HG02623 (cell line): Measurements from ENCODE around the gene DGKB.

ENCODE experiments used
- ATAC-seq: cut with Tn5 transposase; IDR thresholded peaks from one replicate; pipeline ENCODE4 v1.9.1; 2021; ENCODE audit warnings: moderate library complexity; ENCODE audit not compliant: unreplicated experiment

Gene DGKB

GRCh38 chr7:14761510-14762296, 140.8 kb downstream of the DGKB start:
- no peak for ATAC-seq

DNA sequence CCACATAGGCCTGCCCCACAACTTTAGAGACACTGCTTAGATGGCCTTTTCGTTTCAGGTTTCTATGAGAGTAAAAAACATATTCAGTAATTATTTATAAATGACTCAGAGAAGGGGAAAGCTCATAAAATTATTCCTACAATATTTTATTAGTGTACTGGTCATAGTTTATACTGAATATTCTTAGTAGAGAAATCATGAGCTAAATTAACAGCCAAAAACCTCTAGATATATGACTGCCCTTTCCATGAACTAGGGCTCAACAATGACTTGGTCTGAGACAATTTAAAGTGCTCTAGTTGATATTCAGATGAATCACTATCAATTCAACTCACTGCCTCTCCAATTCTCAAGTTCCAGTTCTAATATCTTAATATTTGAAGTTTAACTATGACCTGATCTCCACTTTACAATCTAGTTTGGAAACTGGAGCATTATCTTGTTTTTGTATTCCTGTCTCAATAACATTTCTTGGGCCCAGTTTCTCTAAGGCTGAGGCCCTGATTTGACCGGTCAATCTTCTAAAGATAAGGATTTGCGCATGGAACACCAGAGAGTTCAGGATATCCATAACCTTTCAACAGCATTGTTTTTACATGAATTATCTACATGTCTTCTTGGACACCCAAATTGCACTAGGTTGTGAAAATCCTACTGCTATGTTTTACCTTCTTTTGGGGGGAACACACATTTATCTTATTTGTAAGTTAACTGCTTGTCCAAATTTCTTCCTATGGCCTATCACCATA, 141.6 kb downstream of the DGKB start:
- no peak for ATAC-seq

- no peak for ATAC-seq
These were observed 142.8 kb downstream of the DGKB start for GRCh38 chr7:14759785-14760184.

DNA sequence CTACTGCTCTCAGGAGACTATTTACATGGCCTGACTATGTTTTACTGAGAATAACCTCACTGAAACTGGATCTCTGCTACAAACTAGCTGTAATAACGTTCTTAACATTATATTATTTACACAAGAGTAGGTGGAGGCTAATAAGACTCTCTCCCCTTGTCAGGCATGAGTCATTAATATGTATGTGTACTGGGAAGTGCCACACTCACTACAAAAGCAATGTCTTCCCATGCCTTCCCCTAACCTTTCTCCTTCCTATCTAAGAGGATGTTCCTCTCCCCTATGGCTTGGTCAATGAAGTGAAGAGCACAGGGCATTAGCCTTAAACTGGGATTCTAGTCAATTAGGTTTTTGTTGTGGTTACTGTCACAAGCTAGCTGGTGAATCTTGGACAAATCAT, 147.9 kb downstream of the DGKB start:
- ATAC-seq, result no peak

DNA sequence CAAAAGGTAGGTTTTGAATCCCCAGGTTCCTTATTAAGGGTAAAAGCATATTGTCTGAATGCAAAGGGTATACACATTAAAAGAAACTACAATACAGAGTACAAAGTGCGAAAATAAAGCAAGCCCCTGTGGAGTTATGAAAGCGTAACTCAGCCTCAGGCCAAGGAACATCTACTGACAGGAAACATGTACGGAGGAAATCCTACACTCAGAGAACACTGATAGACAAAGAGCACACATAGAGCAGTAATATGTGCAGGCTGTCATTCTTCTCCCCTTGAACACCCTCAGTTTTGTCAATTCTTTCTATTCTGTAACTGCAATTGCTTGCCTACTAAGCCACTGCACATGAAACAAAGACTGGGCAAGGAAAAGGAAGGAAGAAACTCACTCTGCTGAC, 150.2 kb downstream of the DGKB start:
- no peak for ATAC-seq

DNA sequence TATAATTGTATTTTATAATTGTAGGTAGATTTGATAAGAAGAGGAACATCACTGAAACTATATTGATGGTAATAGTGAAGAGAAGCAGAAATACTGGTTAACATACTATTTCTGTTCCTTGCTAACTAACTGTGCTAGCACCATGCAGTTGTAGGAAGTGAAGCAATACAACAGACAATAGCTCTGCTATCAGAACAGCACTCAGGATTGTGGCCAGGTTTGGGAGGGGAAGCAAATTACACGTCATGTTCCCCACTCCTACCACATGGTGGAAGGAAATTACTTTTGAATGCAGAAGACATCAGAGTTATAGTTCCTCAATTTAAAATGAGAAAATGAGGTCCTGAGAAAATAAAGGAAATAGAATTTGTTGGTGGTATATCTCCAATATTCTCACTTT, 151.1 kb downstream of the DGKB start:
- no peak for ATAC-seq

GRCh38 chr7:14748461-14748860, 154.1 kb downstream of the DGKB start:
- ATAC-seq, result no peak

GRCh38 chr7:14747701-14748100, 154.8 kb downstream of the DGKB start:
- no peak for ATAC-seq

- no peak for ATAC-seq
These were observed 157.5 kb downstream of the DGKB start for GRCh38 chr7:14745076-14745475.

DNA sequence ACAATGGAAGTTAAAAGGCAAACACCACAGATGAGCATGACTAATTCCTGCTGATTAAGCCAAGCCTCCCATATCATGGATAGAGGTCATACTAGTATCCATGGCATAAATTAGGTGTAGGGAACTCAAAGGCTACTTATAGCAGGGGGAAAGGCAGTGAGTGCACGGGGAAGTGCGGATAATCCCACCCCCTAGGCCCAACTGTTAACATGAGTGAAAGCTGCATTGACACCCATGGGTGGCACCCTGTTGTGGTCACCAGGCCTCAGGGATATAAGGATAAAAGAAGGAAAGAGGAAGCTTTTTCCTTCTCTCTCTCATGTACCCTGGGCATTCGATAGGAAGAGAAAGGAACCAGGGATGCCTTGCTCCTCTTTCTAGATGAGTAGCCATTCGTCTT, 161.9 kb downstream of the DGKB start:
- ATAC-seq, result no peak

- ATAC-seq, result no peak
These were observed 162.7 kb downstream of the DGKB start for GRCh38 chr7:14739841-14740185.

GRCh38 chr7:14739168-14739840, 163.2 kb downstream of the DGKB start:
- no peak for ATAC-seq

DNA sequence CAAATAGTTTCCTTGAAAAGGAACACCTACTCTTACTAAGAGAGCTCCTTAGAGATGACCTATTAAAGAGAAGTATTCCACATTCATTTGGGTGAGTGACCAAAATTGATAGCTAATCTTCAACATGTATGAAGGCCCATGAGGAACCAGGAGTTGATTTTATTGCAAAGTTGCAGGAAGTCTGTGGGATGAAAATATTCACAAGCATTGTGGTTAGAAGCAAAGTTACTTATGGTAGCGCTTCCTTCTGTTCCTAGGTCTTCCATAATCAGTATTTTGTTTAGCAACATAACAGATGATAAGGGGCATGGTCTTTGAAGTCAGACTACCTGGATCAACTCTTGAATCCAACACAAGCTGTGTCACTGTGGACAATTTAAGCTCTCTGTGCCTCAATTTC, 164.5 kb downstream of the DGKB start:
- no peak for ATAC-seq

DNA sequence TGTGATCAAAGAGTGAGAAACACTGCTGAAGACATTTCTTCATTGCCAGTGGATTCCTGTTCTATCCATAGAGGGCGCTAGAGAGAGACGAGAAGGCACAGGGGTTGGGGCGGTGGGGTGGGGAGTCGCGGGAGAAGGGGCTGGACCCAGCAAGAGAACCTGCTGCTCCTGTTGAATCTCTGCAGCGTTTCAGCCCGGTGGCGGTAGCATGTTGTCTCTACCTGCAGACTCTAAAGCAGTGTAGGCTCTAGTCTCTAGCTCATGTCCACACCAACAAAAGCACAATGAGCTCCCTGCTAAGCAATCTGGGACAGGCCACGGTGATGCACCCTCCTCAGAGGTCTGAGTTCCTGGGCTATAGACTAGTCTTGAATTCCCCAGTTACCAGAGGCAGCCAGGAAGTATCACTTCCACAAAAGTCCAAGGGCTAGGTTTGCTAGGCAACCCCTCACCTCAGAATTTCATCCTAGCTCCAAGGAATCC, 167.7 kb downstream of the DGKB start:
- ATAC-seq, result no peak

GRCh38 chr7:14720785-14721184, 181.8 kb downstream of the DGKB start:
- ATAC-seq, result no peak

- no peak for ATAC-seq
These were observed 184.7 kb downstream of the DGKB start for GRCh38 chr7:14717816-14718215.

DNA sequence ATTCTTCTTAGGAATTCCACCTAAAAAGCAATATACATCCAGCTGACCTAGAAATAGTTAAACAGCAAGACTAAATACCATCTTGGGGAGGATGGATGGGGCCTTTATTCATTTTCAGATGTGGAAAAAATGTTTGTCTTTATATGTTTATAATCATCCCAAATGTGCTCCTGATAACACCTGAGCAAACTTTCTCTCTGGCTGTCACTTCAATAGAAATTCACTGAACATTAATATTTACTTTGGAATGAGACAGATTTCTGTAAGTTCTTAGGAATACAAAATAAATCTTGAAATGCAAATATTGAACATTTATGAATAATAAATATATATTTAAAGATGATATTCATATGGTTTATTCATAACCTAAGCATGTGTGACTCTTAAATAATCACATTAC, 185.4 kb downstream of the DGKB start:
- ATAC-seq, result no peak

DNA sequence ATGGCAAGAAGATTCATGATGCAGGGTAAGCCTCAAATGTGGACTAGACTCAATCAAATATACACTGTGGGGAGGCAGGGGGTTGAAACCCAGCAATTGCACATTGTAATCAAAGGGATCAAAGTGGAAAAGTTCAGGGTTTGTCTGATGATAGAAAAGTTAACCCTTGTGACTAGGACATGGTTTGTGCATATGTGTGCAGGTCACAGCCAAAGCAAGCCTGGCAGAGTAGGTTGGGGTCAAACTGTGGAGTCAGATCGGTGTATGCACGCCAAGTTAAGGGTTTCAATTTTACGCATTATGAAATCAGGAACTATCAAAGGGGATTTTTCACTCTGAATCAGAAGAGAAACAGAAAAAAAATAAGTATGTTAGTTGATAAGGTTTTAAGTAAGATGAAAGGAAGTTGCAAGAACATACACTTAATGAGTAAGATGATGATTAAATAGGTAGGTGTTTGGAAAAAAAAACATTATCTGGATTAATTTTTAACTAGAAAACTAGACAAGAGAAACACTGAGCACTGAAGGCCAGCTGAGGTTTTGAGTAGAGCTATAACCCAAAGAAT, 188.3 kb downstream of the DGKB start:
- peak; percentile 98 for ATAC-seq

GRCh38 chr7:14698239-14698638, 204.3 kb downstream of the DGKB start:
- ATAC-seq, result no peak

DNA sequence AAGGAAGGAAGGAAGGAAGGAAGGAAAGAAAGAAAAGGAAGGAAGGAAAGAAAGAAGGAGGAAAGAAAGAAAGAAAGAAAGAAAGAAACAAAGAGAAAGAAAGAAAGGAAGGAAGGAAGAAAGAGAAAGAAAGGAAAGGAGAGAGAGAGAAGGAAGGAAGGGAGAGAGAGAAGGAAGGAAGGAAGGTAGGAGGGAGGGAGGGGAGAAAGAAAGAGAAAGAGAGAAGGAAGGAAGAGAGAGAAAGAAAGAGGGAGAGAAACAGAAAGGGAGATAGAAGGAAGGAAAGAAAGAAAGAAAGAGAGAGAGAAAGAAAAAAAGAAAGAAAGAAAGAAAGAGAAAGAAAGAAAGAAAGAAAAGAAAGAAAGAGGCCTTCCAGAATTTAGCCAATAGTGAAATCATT, 204.9 kb downstream of the DGKB start:
- ATAC-seq, result no peak

DNA sequence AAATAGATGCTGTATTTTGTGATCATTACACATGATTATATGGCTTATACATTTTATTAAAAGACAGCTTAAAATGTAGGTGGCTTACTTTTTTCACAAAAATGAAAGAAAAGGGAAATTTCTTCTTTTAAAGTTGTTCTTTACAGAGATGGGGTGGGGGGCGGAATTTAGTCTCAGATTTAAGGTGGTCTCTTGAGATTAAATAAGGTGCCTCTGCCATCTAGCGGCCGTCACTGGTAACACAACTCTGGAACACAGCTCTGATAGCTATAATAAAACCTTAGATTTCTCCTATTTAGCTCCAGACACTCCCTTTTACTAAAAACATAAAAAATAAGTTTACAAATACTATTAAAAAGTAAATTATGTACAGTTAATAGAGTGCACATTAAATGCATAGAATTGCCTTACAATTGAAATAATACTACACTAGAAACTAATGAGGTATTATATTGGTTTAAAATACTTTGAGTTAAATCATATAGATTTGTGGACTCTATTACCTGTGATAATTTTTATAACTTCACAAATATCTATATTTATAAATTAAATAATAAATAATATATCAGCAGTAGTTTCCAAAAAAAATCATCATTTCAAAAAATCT, 210.9 kb downstream of the DGKB start:
- ATAC-seq, result no peak
